Fibroblast of lung (primary cell): ENCODE data around the gene TCF21. TPM values are rescaled to one million over a fixed set of nuclear protein-coding genes. Genes with fewer than 3 reads are reported as not detected.

ENCODE experiments used
- DNase-seq, 2 donors: peaks; one replicate each; pipeline versions ENCODE4 v3.0.0 to v3.0.0-alpha.2; 2010; ENCODE audit warnings: low read depth in 2 of 2
- H2AFZ ChIP-seq: 2 replicates; pipeline ENCODE4 v1.5.1; 2012; ENCODE audit warnings: low read length, control low read depth, inconsistent platforms
- H3K27ac ChIP-seq: 2 replicates; pipeline ENCODE4 v1.5.1; 2011; ENCODE audit warnings: low read length, control low read depth; ENCODE audit not compliant: insufficient read depth
- H3K27me3 ChIP-seq: 2 replicates; pipeline ENCODE4 v1.5.1; 2011; ENCODE audit warnings: mild to moderate bottlenecking, low read length; ENCODE audit not compliant: control insufficient read depth, insufficient read depth
- H3K36me3 ChIP-seq: 2 replicates; pipeline ENCODE4 v1.5.1; 2011; ENCODE audit warnings: low read length; ENCODE audit not compliant: control insufficient read depth, insufficient read depth
- H3K4me1 ChIP-seq: 2 replicates; pipeline ENCODE4 v1.5.1; 2011; ENCODE audit warnings: low read length; ENCODE audit not compliant: control insufficient read depth, insufficient read depth; ENCODE audit errors: extremely low read depth
- H3K4me2 ChIP-seq: 2 replicates; pipeline ENCODE4 v1.5.1; 2011; ENCODE audit warnings: low read length, control low read depth; ENCODE audit not compliant: insufficient read depth; ENCODE audit errors: extremely low read depth
- H3K4me3 ChIP-seq, 4 experiments: fragments of 200-600 bp in 1 of 4; sonication (generic) in 1 of 4; replicated peaks in 1 of 4; 2 replicates each; pipeline ENCODE4 v1.5.1; 2011 to 2016; ENCODE audit warnings: low read length in 4 of 4, low read depth in 3 of 4, mild to moderate bottlenecking in 3 of 4, control low read depth in 2 of 4, inconsistent platforms in 1 of 4, mixed read lengths in 1 of 4; ENCODE audit not compliant: insufficient read depth in 1 of 4; ENCODE audit errors: control extremely low read depth in 1 of 4
- H3K79me2 ChIP-seq: 2 replicates; pipeline ENCODE4 v1.5.1; 2012; ENCODE audit warnings: mild to moderate bottlenecking, low read length, inconsistent platforms; ENCODE audit not compliant: control insufficient read depth, insufficient read depth
- H3K9ac ChIP-seq: 2 replicates; pipeline ENCODE4 v1.5.1; 2011; ENCODE audit warnings: mild to moderate bottlenecking, low read length, control low read depth; ENCODE audit not compliant: insufficient read depth
- H3K9me3 ChIP-seq: 2 replicates; pipeline ENCODE4 v1.5.1; 2012; ENCODE audit warnings: low read depth, low read length; ENCODE audit not compliant: control insufficient read depth, insufficient read depth
- H4K20me1 ChIP-seq: 2 replicates; pipeline ENCODE4 v1.5.1; 2011; ENCODE audit warnings: low read length; ENCODE audit not compliant: control insufficient read depth, insufficient read depth; ENCODE audit errors: extremely low read depth
- EZH2 ChIP-seq: IDR thresholded peaks from 2 replicates; pipeline ENCODE4 v1.5.1; 2012; ENCODE audit warnings: low read length, control low read depth, mild to moderate bottlenecking; ENCODE audit errors: missing control alignments
- polyA plus RNA-seq, 2 donors: library from polyadenylated mRNA; depleted of rRNA in 1 of 2; stranded (reverse) in 1 of 2; unstranded in 1 of 2; fragments of >200 nt; gene quantifications; 2 replicates each; pipeline ENCODE4 v1.2.1, GENCODE V29; 2011 to 2012; ENCODE audit warnings: missing spikeins in 1 of 2
- total RNA-seq: library from RNA; depleted of rRNA; stranded (reverse); fragments of >200 nt; gene quantifications from 2 replicates; pipeline ENCODE4 v1.2.1, GENCODE V29; 2014
- TF ChIP-seq, protein P1 (sequence below), 2 donors: IDR thresholded peaks in 1 of 2; conservative IDR thresholded peaks in 1 of 2; 1 replicate in 1 of 2; 2 replicates in 1 of 2; pipeline ENCODE4 v1.5.1; 2011 to 2012; ENCODE audit warnings: low read length in 2 of 2, control low read depth in 1 of 2, inconsistent platforms in 1 of 2, low read depth in 1 of 2, mild to moderate bottlenecking in 1 of 2

TCF21 gene
- total and polyA plus RNA-seq, 2 donors (not counting 1 experiment from before 2014, with no cell fraction given): 11.1 to 20.5 TPM

DNA sequence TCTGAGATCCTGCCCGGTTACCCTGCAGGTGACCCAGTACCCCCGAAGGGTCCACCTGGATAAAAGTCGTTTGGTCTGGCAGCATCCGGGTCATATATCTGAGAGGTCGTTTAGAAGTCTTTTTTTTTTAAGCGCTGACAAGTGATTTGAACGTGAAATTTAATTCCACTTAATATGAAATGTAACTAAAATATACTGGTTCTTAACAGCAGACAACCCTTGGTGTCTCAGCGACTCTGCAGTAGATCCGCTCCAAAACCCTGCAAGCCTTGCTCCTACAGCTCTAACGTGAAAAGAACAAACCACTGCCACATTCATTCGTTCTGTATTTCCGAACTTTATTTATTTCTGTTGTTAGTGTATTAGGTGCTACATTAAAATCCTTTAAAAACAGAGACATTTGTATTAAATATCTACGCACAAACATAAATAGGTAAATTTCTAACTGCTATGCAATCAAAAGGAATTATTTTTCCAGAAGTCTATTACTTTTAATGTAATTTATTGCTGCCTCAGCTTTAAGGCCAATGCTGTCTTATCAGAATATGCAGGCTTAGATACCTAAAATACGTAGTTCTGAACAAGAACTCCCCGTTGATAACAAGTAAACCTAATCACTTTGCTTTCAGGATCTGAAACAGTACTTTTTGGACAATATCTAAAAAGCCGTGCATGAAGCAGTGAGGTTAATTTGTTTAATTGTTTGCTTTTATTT is 33.5 kb upstream of the TCF21 start:
- Histone ChIP-seq H3K27ac (no peak overlapping the region), H3K4me3 (peak overlapping the region in 1 of 4 experiments; percentile 57), H3K9ac (no peak overlapping the region), H3K4me1 (no peaks in the 10 kb centered on the region), H3K79me2 (no peaks in the 10 kb centered on the region), H3K36me3 (no peaks in the 10 kb centered on the region), H4K20me1 (no peaks in the 10 kb centered on the region), H2AFZ (no peak overlapping the region), H3K27me3 (no peaks in the 10 kb centered on the region), H3K4me2 (no peak overlapping the region), H3K9me3 (no peaks in the 10 kb centered on the region)
- TF ChIP-seq EZH2: no peak
- TF ChIP-seq, protein P1, sequence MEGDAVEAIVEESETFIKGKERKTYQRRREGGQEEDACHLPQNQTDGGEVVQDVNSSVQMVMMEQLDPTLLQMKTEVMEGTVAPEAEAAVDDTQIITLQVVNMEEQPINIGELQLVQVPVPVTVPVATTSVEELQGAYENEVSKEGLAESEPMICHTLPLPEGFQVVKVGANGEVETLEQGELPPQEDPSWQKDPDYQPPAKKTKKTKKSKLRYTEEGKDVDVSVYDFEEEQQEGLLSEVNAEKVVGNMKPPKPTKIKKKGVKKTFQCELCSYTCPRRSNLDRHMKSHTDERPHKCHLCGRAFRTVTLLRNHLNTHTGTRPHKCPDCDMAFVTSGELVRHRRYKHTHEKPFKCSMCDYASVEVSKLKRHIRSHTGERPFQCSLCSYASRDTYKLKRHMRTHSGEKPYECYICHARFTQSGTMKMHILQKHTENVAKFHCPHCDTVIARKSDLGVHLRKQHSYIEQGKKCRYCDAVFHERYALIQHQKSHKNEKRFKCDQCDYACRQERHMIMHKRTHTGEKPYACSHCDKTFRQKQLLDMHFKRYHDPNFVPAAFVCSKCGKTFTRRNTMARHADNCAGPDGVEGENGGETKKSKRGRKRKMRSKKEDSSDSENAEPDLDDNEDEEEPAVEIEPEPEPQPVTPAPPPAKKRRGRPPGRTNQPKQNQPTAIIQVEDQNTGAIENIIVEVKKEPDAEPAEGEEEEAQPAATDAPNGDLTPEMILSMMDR (conservative IDR thresholded peaks at IDR 0.05 in 1 of 2, IDR thresholded peaks at IDR 0.05 in 1 of 2; ENCODE audit: low read depth in 1 of 2, low read length in 2 of 2): no peak
- no peak for DNase-seq

DNA sequence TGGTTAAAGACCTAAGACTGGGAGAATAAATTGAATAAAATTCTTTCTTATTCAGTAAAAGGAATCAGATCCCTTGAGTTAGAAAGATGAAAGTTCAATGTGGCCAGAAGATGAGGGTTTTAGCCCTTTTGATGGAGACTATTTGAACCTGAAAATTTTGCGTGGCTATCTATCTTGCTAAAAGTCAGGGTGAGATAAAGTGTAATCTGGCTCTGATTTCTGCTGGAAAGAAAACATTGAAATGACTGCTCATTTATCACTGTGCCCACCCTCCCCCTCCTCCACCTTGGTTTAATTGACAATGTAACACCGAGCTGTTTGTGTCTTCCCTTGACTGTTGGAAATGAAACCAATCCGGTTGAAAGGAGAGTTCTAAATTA is 32.9 kb upstream of the TCF21 start:
- H3K4me3 ChIP-seq: no peak overlapping the region
- TF ChIP-seq, protein P1 (conservative IDR thresholded peaks at IDR 0.05 in 1 of 2, IDR thresholded peaks at IDR 0.05 in 1 of 2; ENCODE audit: low read depth in 1 of 2, low read length in 2 of 2): no peak
- no peak for TF ChIP-seq EZH2
- no peak overlapping the region for H3K4me2 ChIP-seq
- H3K27me3 ChIP-seq: no peaks in the 10 kb centered on the region
- H3K9me3 ChIP-seq: no peaks in the 10 kb centered on the region
- no peaks in the 10 kb centered on the region for H3K79me2 ChIP-seq
- no peak for DNase-seq
- H3K27ac ChIP-seq: no peak overlapping the region
- H2AFZ ChIP-seq: no peak overlapping the region
- no peaks in the 10 kb centered on the region for H3K4me1 ChIP-seq
- H3K36me3 ChIP-seq: no peaks in the 10 kb centered on the region
- H3K9ac ChIP-seq: no peak overlapping the region
- H4K20me1 ChIP-seq: no peaks in the 10 kb centered on the region

DNA sequence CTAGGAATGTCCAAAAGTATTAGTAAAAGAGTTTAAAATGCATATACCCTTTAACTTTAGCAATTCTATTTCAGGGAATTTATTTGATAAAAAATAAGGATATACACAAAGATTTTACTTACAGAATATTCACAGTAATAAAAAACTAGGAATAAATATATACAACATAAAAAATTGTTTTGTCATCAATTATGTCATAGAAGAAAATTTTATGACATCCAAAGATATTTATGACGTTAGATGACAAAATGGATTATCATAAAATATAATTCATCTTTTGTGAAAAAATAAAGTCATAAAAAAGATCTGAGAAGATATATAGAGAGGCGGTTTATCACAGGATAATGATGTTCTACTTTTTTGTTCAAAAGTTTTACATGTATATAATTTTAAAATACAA is 32.0 kb upstream of the TCF21 start:
- H3K9me3 ChIP-seq: no peaks in the 10 kb centered on the region
- H4K20me1 ChIP-seq: no peaks in the 10 kb centered on the region
- no peaks in the 10 kb centered on the region for H3K27me3 ChIP-seq
- H3K4me1 ChIP-seq: no peaks in the 10 kb centered on the region
- TF ChIP-seq EZH2: no peak
- no peaks in the 10 kb centered on the region for H3K79me2 ChIP-seq
- no peaks in the 10 kb centered on the region for H3K36me3 ChIP-seq
- no peak for DNase-seq
- no peak overlapping the region for H3K27ac ChIP-seq
- H3K4me3 ChIP-seq: no peak overlapping the region
- H3K9ac ChIP-seq: no peak overlapping the region
- no peak overlapping the region for H3K4me2 ChIP-seq
- no peak overlapping the region for H2AFZ ChIP-seq
